KOPT-K1 (cell line): ENCODE measurements around the gene GGCX.
"Not testable (repeated sequence)": the region's sequence is repeated elsewhere in the genome, so short reads cannot be mapped to it uniquely, and the experiment has no call there.

Experiments used
- H3K27ac ChIP-seq: fragments of 200-600 bp; sonication (generic); 2 replicates; pipeline ENCODE4 v1.5.1; 2016; ENCODE audit warnings: antibody characterized with exemption, mild to moderate bottlenecking, low read depth, low read length; ENCODE audit not compliant: poor library complexity, severe bottlenecking
- H3K36me3 ChIP-seq: fragments of 200-600 bp; sonication (generic); 2 replicates; pipeline ENCODE4 v1.5.1; 2017; ENCODE audit warnings: antibody characterized with exemption, mild to moderate bottlenecking, low read length, moderate library complexity; ENCODE audit not compliant: insufficient read depth
- H3K9me3 ChIP-seq: fragments of 200-600 bp; sonication (generic); 2 replicates; pipeline ENCODE4 v1.5.1; 2017; ENCODE audit warnings: antibody characterized with exemption, low read length, mild to moderate bottlenecking; ENCODE audit not compliant: insufficient read depth, poor library complexity, severe bottlenecking

Gene GGCX

DNA sequence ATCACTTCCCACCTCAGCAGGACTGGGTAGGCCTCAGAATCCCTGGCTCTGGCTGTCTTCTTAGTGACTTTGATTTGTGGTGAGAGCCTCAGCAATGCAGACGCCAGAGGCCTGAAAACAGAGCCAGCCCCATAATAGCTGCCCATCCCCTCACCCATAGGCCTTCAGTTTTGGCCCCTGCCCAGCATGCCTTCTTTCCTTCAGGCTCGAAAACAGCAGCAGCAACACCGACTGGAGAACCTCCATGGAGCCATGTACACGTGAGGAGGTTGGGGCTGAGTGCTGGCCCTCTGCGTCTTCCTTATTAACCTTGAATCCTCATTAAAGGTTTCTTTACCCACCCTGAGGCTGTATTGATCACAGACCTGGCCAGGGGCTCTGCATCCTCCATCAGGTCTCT, 35.9 kb upstream of the GGCX start:
- Histone ChIP-seq H3K27ac (no peak overlapping the region), H3K9me3 (no peaks in the 10 kb centered on the region), H3K36me3 (peaks cover 23% of the 10 kb centered on the region)

DNA sequence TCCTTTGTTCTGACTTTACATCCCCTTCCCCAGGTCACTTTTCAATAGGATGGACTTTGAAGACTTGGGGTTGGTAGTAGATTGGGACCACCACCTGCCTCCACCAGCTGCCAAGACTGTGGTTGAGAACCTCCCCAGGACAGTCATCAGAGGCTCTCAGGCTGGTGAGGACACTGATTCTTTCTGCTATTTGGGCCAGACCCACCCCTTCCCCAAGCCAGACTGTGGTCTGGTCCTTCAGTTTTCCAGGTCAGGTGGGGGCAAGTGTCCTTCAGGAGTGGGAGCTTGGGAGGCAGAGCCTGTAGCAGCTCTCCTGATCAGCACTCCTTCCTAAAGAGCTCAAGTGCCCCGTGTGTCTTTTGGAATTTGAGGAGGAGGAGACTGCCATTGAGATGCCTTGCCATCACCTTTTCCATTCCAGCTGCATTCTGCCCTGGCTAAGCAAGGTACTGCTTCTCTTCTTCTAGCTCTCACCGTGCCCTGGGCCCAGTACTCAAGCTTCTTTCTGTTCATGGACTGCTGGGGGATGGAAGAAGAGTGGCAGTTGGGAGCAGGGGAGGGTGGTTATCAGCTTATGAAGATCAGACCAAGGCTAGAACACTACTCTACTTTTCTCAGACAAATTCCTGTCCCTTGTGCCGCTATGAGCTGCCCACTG, 35.3 kb upstream of the GGCX start:
- H3K9me3 ChIP-seq, result no peaks in the 10 kb centered on the region
- peaks cover 23% of the 10 kb centered on the region for H3K36me3 ChIP-seq
- peak overlapping the region; percentile 76 for H3K27ac ChIP-seq

DNA sequence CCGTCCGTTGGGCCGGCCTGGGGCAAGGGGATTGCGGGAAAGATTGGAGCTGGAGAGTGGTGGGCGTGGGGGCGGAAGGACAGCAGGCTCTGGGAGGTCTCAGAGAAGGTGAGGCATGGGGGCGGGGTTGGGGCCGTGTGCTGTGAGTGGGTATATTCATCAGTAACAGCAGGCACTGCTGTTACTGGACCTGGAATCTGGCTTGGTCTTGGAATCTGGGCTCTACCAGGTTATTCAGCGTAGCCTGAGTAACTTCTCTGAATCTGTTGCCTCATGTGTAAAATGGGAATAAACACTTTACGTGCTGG, 34.7 kb upstream of the GGCX start:
- H3K9me3 ChIP-seq, result no peaks in the 10 kb centered on the region
- peaks cover 23% of the 10 kb centered on the region for H3K36me3 ChIP-seq
- H3K27ac ChIP-seq, result peak overlapping the region; percentile 76

DNA sequence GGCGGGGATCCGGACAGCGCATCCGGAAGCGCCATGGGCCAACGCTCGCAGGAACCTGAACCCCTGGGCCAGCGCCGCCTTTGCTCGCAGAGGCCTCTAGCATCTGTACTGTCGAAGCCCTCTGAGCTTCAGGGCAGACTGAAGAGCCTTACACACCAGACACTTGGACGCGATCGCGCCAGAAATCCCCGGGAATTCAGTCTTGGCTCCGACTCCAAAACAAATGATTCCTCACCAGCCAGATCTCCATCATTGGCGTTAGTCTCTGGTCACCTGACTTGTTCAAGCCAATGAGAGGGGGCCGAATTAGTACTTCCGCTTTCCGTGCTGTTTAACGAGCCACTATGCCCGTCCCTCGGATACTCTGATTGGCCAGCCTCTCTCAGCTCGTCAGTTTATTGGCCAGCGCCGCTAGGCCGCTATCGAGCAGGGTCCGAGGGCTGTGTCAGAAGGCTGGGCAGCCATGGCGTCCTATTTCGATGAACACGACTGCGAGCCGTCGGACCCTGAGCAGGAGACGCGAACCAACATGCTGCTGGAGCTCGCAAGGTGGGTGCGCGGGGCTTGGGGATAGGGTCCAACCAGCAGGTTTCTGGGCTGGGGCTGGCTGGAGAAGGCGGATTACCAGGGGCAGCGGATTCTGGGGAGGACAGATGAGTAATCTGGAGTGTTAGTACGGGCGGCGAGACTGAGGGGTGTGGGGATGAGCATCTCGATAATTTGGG, 34.2 kb upstream of the GGCX start, which contains the start of gene RNF181:
TSS of gene RNF181 (plus strand) at position 445 of the 725 bp plus-strand sequence. CDS start at position 464, 19 bp downstream.
- Histone ChIP-seq H3K36me3 (peaks cover 23% of the 10 kb centered on the region), H3K9me3 (no peaks in the 10 kb centered on the region), H3K27ac (peak within 1 kb of the TSS; percentile 76)

DNA sequence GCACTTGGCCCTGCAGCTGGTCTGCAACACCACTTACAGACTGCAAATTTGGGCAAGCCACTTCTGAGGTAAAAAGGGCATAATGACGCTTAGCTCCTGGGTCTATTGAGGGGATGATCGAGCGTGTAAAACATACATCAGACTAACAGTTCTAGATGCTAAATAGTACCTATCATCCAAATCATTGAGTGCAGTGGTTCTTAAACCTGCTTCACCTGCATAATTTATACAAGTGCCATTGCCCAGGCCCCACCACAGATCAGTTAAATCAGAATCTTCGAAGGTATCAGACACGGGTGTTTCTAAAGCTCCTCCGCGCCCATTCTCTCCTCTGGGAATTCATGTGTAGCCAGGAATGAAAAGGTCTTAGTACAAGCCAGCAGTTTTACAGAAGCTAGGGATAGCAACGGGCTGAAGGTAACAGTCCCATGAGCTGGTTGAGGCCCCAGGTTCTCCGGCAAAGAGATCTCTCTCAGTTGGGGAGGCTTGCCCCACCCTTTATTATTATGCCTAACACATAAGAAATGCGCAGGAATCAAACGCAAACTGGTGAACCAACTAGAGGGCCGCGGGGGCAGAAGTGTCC, 33.5 kb upstream of the GGCX start:
- H3K27ac ChIP-seq, result peak overlapping the region; percentile 76
- H3K9me3 ChIP-seq, result no peaks in the 10 kb centered on the region
- peaks cover 23% of the 10 kb centered on the region for H3K36me3 ChIP-seq

- Histone ChIP-seq H3K27ac (no peak overlapping the region), H3K36me3 (peaks cover 12% of the 10 kb centered on the region), H3K9me3 (no peaks in the 10 kb centered on the region)
Observed at GRCh38 chr2:85593023-85593422, 31.7 kb upstream of the GGCX start.

DNA sequence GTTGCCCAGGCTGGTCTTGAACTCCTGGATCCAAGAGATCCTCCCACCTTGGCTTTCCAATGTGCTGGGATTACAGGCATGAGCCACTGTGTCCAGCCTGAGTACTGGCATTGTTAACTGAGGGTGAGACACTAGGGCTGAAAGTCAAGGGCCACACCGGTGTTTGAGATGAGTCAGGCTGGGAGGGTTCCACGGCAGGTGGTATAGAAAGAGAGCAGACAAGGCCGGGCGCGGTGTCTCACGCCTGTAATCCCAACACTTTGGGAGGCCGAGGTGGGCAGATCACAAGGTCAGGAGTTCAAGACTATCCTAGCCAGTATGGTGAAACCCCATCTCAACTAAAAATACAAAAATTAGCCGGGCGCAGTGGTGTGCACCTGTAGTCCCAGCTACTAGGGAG, 31.0 kb upstream of the GGCX start:
- H3K9me3 ChIP-seq, H3K36me3 ChIP-seq, H3K27ac ChIP-seq: not testable (repeated sequence)

GRCh38 chr2:85591563-85591962, 30.3 kb upstream of the GGCX start:
- Histone ChIP-seq H3K9me3 (no peaks in the 10 kb centered on the region), H3K27ac (no peak overlapping the region), H3K36me3 (0 out of 2 replicates have a peak, but pooled peaks cover under 1% of the 10 kb centered on the region)

GRCh38 chr2:85590950-85591349, 29.7 kb upstream of the GGCX start:
- no peaks in the 10 kb centered on the region for H3K9me3 ChIP-seq
- no peak overlapping the region for H3K27ac ChIP-seq
- H3K36me3 ChIP-seq, result no peaks in the 10 kb centered on the region

DNA sequence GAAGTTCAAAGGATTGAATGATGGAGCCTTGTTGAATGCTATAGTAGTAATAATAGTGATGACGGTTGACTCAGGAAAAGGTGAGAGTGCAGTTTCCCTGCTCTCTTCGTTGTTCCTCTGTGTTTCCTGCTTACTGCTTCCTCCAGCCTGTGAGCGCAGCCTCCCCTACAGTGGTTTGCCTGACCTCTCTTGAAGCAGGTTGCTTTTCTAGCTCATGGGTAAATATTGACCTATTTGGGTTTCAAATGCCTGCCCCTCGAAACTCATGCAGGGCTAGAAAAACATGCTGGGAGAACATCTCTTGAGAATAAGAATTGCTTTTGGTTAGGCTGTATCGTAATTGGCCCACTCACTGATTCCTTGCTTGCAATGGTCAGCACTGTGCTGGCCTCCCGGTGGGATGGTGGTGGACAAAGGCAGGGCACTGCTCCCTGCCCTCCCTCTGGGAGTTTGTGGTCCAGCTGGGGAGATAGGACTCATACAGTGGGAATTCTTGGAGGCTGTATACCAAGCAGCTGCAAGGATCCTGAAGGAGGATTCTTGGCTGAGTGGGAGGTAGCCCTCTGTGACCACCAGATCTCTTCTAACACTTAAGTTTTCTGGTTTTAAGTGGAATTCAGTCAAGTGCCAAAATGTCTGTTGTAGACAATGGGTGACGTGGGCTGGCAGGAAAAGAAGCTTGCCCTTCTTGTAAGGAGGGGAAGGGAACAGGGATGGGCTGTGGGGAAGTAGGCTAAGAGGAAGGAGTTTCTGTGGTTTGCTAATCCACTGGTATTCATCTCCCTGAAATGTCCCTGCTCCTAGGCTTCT, 28.9 kb upstream of the GGCX start:
- Histone ChIP-seq H3K27ac (peak overlapping the region; percentile 6), H3K36me3 (no peaks in the 10 kb centered on the region), H3K9me3 (no peaks in the 10 kb centered on the region)

DNA sequence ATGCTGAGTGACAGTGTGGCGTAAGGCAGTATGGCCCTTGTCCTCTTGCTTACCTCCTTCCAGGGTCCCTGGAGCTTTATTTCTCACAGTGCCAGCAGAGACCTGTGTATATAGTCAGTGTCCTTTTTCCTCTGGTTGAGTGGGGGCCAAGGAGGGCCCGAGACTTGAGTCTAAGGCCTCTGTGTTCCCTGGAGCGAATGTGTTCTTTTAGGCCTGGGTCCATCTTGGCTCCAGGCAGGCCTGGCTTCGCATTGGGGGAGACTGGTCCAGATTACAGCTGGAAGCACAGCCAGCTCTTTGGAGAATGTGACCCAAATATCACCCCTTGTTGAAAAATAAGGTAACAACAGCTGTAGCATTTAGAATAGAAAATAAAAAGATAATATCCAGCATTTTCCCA, 27.9 kb upstream of the GGCX start:
- H3K27ac ChIP-seq, result peak overlapping the region; percentile 68
- H3K9me3 ChIP-seq, result no peaks in the 10 kb centered on the region
- H3K36me3 ChIP-seq, result no peaks in the 10 kb centered on the region

DNA sequence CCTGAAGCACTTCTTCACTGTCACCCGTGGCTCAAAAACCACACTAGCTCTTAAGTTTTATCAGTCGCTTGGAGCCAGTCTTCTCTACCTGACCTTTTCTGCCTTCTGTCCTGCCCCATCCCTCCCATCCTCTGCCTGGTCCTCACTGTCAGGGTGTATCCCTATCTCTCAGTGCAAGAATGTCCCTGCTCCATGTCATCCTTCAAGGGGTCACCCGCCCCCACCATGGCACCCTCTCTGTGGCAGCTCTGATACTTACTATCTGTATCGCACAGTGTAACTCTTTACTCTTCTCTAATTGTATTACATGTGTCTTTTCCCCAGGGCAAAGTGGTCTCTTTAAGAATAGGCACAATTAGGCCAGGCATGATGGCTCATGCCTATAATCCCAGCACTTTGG, 27.4 kb upstream of the GGCX start:
- no peaks in the 10 kb centered on the region for H3K9me3 ChIP-seq
- peak overlapping the region; percentile 68 for H3K27ac ChIP-seq
- no peaks in the 10 kb centered on the region for H3K36me3 ChIP-seq

GRCh38 chr2:85588236-85588635, 26.9 kb upstream of the GGCX start:
- H3K27ac ChIP-seq, result peak overlapping the region; percentile 68
- H3K9me3 ChIP-seq, result no peaks in the 10 kb centered on the region
- no peaks in the 10 kb centered on the region for H3K36me3 ChIP-seq

DNA sequence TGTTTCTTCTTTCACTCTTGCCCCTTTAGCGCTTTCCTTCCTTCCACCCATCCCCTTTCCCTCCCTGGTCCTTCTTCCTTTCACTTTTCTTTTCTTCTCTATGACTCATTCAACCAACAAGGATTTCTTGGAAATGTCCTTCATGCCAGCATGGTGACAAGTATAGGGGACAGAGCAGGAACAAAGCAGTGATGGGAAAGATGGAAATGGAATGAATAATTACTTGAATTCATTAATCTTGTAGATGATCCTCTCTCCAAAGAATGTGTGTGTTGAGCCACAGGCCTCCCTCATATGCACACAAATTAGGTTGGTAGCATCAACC, 24.4 kb upstream of the GGCX start:
- H3K36me3 ChIP-seq, result no peaks in the 10 kb centered on the region
- H3K27ac ChIP-seq, result peak overlapping the region; percentile 78
- H3K9me3 ChIP-seq, result no peaks in the 10 kb centered on the region
